ENCODE results near the gene NCKAP5. TPM values are rescaled to one million over a fixed set of nuclear protein-coding genes. Genes with fewer than 3 reads are reported as not detected.

Gene NCKAP5
- total RNA-seq, 1 experiment from 2014 or later, result not detected

- Histone ChIP-seq H3K4me1 (replicated peaks; ENCODE audit: insufficient read depth) (no peaks in the 10 kb centered on the region), H3K9me3 (ENCODE audit: insufficient read depth, low read depth) (no peaks in the 10 kb centered on the region), H3K27ac (no peak overlapping the region), H3K4me2 (no peak overlapping the region), H3K4me3 (no peak overlapping the region), H4K20me1 (ENCODE audit: insufficient read depth) (no peaks in the 10 kb centered on the region), H2AFZ (no peak overlapping the region), H3F3A (ENCODE audit: insufficient read depth, low read depth) (no peaks in the 10 kb centered on the region), H3K36me3 (ENCODE audit: low read depth) (no peaks in the 10 kb centered on the region), H3K27me3 (ENCODE audit: insufficient read depth, low read depth) (peaks cover 42% of the 10 kb centered on the region; the same call in 1 of the 2 replicates), H3K9me2 (ENCODE audit: insufficient read depth) (no peaks in the 10 kb centered on the region), H3K79me2 (ENCODE audit: low read depth) (no peaks in the 10 kb centered on the region)
- TF ChIP-seq, protein P1, sequence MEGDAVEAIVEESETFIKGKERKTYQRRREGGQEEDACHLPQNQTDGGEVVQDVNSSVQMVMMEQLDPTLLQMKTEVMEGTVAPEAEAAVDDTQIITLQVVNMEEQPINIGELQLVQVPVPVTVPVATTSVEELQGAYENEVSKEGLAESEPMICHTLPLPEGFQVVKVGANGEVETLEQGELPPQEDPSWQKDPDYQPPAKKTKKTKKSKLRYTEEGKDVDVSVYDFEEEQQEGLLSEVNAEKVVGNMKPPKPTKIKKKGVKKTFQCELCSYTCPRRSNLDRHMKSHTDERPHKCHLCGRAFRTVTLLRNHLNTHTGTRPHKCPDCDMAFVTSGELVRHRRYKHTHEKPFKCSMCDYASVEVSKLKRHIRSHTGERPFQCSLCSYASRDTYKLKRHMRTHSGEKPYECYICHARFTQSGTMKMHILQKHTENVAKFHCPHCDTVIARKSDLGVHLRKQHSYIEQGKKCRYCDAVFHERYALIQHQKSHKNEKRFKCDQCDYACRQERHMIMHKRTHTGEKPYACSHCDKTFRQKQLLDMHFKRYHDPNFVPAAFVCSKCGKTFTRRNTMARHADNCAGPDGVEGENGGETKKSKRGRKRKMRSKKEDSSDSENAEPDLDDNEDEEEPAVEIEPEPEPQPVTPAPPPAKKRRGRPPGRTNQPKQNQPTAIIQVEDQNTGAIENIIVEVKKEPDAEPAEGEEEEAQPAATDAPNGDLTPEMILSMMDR (conservative IDR thresholded peaks at IDR 0.05), result no peak
- no peak for TF ChIP-seq EZH2 (IDR thresholded peaks at IDR 0.05; ENCODE audit: low read depth)
- intact Hi-C loops (cut with micrococcal nuclease; ENCODE audit: unreplicated experiment), result no loop called here
- no TSS peak for BruUV-seq (replicated peaks)
- POLR2A ChIA-PET (ENCODE audit: unreplicated experiment), result no interaction called here
- CTCF ChIA-PET, result no interaction called here
- no peak for DNase-seq
Measured at GRCh38 chr2:133415210-133415876, 152.9 kb downstream of the NCKAP5 start.

DNA sequence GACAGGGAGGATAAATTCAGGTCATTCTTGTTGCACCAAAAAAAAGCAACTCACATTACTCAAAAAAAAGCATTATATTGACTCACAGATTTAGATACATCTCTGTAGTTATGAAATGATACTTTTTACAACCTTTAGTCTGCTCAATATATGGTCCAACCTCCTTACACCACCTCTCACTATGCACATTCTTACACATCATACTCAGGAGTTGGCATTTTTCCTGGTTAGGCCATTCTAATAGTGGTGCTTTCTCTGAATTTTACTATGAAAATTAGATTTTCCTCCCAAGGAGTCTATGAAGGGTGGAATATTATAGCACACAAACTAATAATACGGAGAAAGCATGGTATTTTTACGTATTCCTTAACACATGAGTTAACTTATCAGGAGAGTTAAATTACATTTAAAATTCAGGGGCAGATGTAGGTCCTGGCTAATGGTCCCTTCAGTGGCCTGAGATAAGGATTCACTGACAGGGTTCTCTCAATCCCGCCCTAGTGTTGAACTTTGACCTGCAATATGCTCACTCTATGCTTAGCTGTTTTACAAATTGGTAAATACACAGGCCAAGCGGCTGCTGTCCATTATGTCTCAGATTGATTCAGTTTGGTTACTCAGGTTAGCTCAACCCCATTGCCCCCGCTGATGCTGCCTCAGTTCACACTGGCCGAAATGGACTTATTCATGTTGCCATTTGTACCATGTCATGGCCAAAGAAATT is 153.6 kb downstream of the NCKAP5 start:
- TF ChIP-seq, protein P1 (conservative IDR thresholded peaks at IDR 0.05), result no peak
- TF ChIP-seq EZH2 (IDR thresholded peaks at IDR 0.05; ENCODE audit: low read depth), result no peak
- no peaks in the 10 kb centered on the region for H4K20me1 ChIP-seq (ENCODE audit: insufficient read depth)
- ChIA-PET CTCF (no interaction called here), POLR2A (ENCODE audit: unreplicated experiment) (no interaction called here)
- no peaks in the 10 kb centered on the region for H3K9me2 ChIP-seq (ENCODE audit: insufficient read depth)
- no peaks in the 10 kb centered on the region for H3K9me3 ChIP-seq (ENCODE audit: insufficient read depth, low read depth)
- H3K79me2 ChIP-seq (ENCODE audit: low read depth), result no peaks in the 10 kb centered on the region
- BruUV-seq (replicated peaks), result no TSS peak
- no peak overlapping the region for H3K4me3 ChIP-seq
- no peak overlapping the region for H3K4me2 ChIP-seq
- no peaks in the 10 kb centered on the region for H3K36me3 ChIP-seq (ENCODE audit: low read depth)
- intact Hi-C loops (cut with micrococcal nuclease; ENCODE audit: unreplicated experiment), result no loop called here
- DNase-seq, result no peak
- H2AFZ ChIP-seq, result no peak overlapping the region
- no peaks in the 10 kb centered on the region for H3K4me1 ChIP-seq (replicated peaks; ENCODE audit: insufficient read depth)
- H3K27me3 ChIP-seq (ENCODE audit: insufficient read depth, low read depth), result peaks cover 42% of the 10 kb centered on the region; the same call in 1 of the 2 replicates
- no peaks in the 10 kb centered on the region for H3F3A ChIP-seq (ENCODE audit: insufficient read depth, low read depth)
- H3K27ac ChIP-seq, result no peak overlapping the region

DNA sequence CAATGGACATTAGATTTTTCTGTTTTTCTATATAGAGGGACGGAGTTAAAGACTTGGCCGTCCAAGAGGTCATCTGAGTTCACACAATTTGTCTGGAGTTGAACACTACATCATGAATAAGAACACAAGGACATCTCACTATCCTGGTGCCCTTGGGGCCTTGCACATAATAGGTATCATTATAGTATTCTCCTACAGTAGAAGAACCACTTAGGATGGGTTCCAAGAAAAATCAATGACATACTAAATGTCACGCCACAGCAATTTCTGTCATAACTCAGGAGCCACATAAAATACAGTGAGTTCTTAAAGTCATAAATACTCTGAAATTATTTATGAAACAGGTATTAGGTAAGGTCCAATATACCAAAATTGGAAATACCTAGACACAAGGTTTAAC is 154.4 kb downstream of the NCKAP5 start:
- intact Hi-C loops (cut with micrococcal nuclease; ENCODE audit: unreplicated experiment), result no loop called here
- Histone ChIP-seq H3K9me2 (ENCODE audit: insufficient read depth) (no peaks in the 10 kb centered on the region), H3K36me3 (ENCODE audit: low read depth) (no peaks in the 10 kb centered on the region), H3K4me1 (replicated peaks; ENCODE audit: insufficient read depth) (no peaks in the 10 kb centered on the region), H3K27ac (no peak overlapping the region), H2AFZ (no peak overlapping the region), H3F3A (ENCODE audit: insufficient read depth, low read depth) (no peaks in the 10 kb centered on the region), H3K27me3 (ENCODE audit: insufficient read depth, low read depth) (peaks cover 45% of the 10 kb centered on the region; the same call in 1 of the 2 replicates), H4K20me1 (ENCODE audit: insufficient read depth) (no peaks in the 10 kb centered on the region), H3K4me3 (no peak overlapping the region), H3K79me2 (ENCODE audit: low read depth) (no peaks in the 10 kb centered on the region), H3K4me2 (no peak overlapping the region), H3K9me3 (ENCODE audit: insufficient read depth, low read depth) (no peaks in the 10 kb centered on the region)
- no peak for DNase-seq
- ChIA-PET CTCF (no interaction called here), POLR2A (ENCODE audit: unreplicated experiment) (no interaction called here)
- TF ChIP-seq EZH2 (IDR thresholded peaks at IDR 0.05; ENCODE audit: low read depth), result no peak
- TF ChIP-seq, protein P1 (conservative IDR thresholded peaks at IDR 0.05), result no peak
- BruUV-seq (replicated peaks), result no TSS peak
